ENCODE data around the gene ATP8B4. TPM values are rescaled to one million over a fixed set of nuclear protein-coding genes. Genes with fewer than 3 reads are reported as not detected.

ATP8B4 gene, protein sequence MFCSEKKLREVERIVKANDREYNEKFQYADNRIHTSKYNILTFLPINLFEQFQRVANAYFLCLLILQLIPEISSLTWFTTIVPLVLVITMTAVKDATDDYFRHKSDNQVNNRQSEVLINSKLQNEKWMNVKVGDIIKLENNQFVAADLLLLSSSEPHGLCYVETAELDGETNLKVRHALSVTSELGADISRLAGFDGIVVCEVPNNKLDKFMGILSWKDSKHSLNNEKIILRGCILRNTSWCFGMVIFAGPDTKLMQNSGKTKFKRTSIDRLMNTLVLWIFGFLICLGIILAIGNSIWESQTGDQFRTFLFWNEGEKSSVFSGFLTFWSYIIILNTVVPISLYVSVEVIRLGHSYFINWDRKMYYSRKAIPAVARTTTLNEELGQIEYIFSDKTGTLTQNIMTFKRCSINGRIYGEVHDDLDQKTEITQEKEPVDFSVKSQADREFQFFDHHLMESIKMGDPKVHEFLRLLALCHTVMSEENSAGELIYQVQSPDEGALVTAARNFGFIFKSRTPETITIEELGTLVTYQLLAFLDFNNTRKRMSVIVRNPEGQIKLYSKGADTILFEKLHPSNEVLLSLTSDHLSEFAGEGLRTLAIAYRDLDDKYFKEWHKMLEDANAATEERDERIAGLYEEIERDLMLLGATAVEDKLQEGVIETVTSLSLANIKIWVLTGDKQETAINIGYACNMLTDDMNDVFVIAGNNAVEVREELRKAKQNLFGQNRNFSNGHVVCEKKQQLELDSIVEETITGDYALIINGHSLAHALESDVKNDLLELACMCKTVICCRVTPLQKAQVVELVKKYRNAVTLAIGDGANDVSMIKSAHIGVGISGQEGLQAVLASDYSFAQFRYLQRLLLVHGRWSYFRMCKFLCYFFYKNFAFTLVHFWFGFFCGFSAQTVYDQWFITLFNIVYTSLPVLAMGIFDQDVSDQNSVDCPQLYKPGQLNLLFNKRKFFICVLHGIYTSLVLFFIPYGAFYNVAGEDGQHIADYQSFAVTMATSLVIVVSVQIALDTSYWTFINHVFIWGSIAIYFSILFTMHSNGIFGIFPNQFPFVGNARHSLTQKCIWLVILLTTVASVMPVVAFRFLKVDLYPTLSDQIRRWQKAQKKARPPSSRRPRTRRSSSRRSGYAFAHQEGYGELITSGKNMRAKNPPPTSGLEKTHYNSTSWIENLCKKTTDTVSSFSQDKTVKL
- total RNA-seq: not detected in 2 replicates

DNA sequence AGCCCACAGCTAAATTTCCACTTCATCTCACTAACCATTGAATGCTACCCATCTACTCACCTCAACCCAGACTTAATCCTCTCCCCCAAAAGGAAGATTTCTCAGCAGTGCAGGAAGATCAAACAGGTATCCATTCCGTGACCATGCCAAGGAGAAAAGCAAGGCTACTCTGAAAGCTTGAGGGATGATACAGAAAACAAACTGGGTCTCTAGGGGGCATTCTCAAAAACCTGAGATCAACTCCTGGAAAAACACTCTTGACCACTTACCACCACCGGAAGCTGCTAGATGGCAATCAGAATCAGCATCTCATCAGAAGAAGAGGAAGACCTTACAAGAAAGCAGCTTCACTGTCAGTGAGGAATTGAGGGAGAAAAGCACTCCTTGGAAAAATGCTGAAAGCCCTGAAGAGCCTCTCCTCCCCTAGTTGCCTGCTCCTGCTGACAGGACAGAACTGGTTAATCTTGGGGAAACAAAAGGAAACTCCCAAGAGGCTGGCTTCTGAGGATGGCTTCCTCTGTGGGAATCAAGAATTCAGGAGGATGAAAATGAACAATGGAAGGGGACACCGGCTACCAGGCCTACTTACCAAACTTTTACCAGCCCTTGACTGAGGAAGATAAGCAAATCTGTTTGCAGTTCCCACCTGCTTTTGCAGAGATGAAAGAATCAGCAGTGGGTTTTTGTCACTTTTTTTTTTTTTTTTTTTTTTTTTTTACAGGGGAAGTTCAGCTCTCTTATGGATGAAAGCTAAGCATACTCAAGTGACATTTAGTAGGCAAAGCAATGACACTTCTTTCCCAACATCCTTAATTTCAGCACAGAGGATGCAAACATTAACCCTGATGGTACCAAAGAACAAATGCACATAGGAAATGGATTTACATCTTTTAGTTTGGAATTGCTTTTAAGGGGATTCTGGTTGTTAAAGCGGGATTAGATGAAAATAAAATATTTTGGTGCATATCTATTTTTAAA is at the start of gene ATP8B4:
ATP8B4 (minus strand) TSS at position 171 of the 978 bp plus-strand sequence. CDS start 12,267 bp downstream, outside the sequence.

Small RNA genes lying within 50 kb of the gene (small RNA-seq; reads per million reads assigned to genes)
- gene RNA5SP394: not detected

Other genes starting within 250 kb of the ATP8B4 start
- gene SLC27A2, start 63.0 kb upstream of the ATP8B4 start, total RNA-seq: 0.07 TPM in 1 of 2 replicates, not detected in the other
- gene HDC, start 146.5 kb upstream of the ATP8B4 start, total RNA-seq: not detected in 2 replicates
- gene GABPB1, start 236.0 kb upstream of the ATP8B4 start, total RNA-seq: 88.3 and 95.9 TPM in 2 replicates